ENCODE results near the gene TPM1. TPM values are rescaled to one million over a fixed set of nuclear protein-coding genes. Genes with fewer than 3 reads are reported as not detected.

Gene TPM1
- polyA plus RNA-seq, 4 donors, result 269 to 542 (median 382) TPM

GRCh38 chr15:63029676-63030075, 12.9 kb upstream of the TPM1 start:
- 45 to 70% (median 59%) methylated on average over 5 of the region's 5 CpGs for WGBS, 3 donors
- Histone ChIP-seq H3K4me3 (ENCODE audit: low read depth in 1 of 3, low read length in 3 of 3) (no peak overlapping the region), H3K27me3 (ENCODE audit: control insufficient read depth in 3 of 3, insufficient read depth in 3 of 3, low read length in 3 of 3) (no peaks in the 10 kb centered on the region), H3K9me3 (ENCODE audit: control insufficient read depth in 2 of 2, insufficient read depth in 1 of 2, low read depth in 1 of 2, low read length in 1 of 2) (no peaks in the 10 kb centered on the region), H3K4me1 (ENCODE audit: control insufficient read depth in 3 of 3, insufficient read depth in 2 of 3, low read depth in 1 of 3, low read length in 2 of 3) (no peaks in the 10 kb centered on the region), H3K27ac (ENCODE audit: low read depth in 1 of 3, low read length in 2 of 3) (no peak overlapping the region), H3K36me3 (ENCODE audit: control insufficient read depth in 3 of 3, insufficient read depth in 2 of 3, low read depth in 1 of 3, low read length in 3 of 3) (no peaks in the 10 kb centered on the region)
- DNase-seq, result no peak
- no peak for FAIRE-seq

GRCh38 chr15:63030101-63030551, 12.4 kb upstream of the TPM1 start:
- H3K27ac ChIP-seq (ENCODE audit: low read depth in 1 of 3, low read length in 2 of 3), result no peak overlapping the region
- WGBS, 3 donors, result 50 to 85% (median 62%) methylated on average over 6 of the region's 6 CpGs
- H3K4me3 ChIP-seq (ENCODE audit: low read depth in 1 of 3, low read length in 3 of 3), result no peak overlapping the region
- FAIRE-seq, result no peak
- H3K27me3 ChIP-seq (ENCODE audit: control insufficient read depth in 3 of 3, insufficient read depth in 3 of 3, low read length in 3 of 3), result no peaks in the 10 kb centered on the region
- H3K4me1 ChIP-seq (ENCODE audit: control insufficient read depth in 3 of 3, insufficient read depth in 2 of 3, low read depth in 1 of 3, low read length in 2 of 3), result no peaks in the 10 kb centered on the region
- H3K36me3 ChIP-seq (ENCODE audit: control insufficient read depth in 3 of 3, insufficient read depth in 2 of 3, low read depth in 1 of 3, low read length in 3 of 3), result no peaks in the 10 kb centered on the region
- no peaks in the 10 kb centered on the region for H3K9me3 ChIP-seq (ENCODE audit: control insufficient read depth in 2 of 2, insufficient read depth in 1 of 2, low read depth in 1 of 2, low read length in 1 of 2)
- no peak for DNase-seq

GRCh38 chr15:63034578-63034977, 8.0 kb upstream of the TPM1 start:
- WGBS, 3 donors, result 82 to 90% (median 86%) methylated on average over 2 of the region's 2 CpGs
- Histone ChIP-seq H3K36me3 (ENCODE audit: control insufficient read depth in 3 of 3, insufficient read depth in 2 of 3, low read depth in 1 of 3, low read length in 3 of 3) (no peaks in the 10 kb centered on the region), H3K4me3 (ENCODE audit: low read depth in 1 of 3, low read length in 3 of 3) (no peak overlapping the region), H3K27ac (ENCODE audit: low read depth in 1 of 3, low read length in 2 of 3) (no peak overlapping the region), H3K4me1 (ENCODE audit: control insufficient read depth in 3 of 3, insufficient read depth in 2 of 3, low read depth in 1 of 3, low read length in 2 of 3) (peaks cover 0 to 3% (median 0%) of the 10 kb centered on the region in 3 donors), H3K27me3 (ENCODE audit: control insufficient read depth in 3 of 3, insufficient read depth in 3 of 3, low read length in 3 of 3) (peaks cover 0 to 3% (median 0%) of the 10 kb centered on the region in 3 donors), H3K9me3 (ENCODE audit: control insufficient read depth in 2 of 2, insufficient read depth in 1 of 2, low read depth in 1 of 2, low read length in 1 of 2) (no peaks in the 10 kb centered on the region)
- FAIRE-seq (no peak), DNase-seq (no peak)

- H3K4me3 ChIP-seq (ENCODE audit: low read depth in 1 of 3, low read length in 3 of 3), result no peak overlapping the region
- peaks cover 0 to 6% (median 0%) of the 10 kb centered on the region in 3 donors for H3K27me3 ChIP-seq (ENCODE audit: control insufficient read depth in 3 of 3, insufficient read depth in 3 of 3, low read length in 3 of 3)
- peaks cover 0 to 3% (median 0%) of the 10 kb centered on the region in 3 donors for H3K4me1 ChIP-seq (ENCODE audit: control insufficient read depth in 3 of 3, insufficient read depth in 2 of 3, low read depth in 1 of 3, low read length in 2 of 3)
- H3K27ac ChIP-seq (ENCODE audit: low read depth in 1 of 3, low read length in 2 of 3), result no peak overlapping the region
- FAIRE-seq, result no peak
- H3K9me3 ChIP-seq (ENCODE audit: control insufficient read depth in 2 of 2, insufficient read depth in 1 of 2, low read depth in 1 of 2, low read length in 1 of 2), result no peaks in the 10 kb centered on the region
- DNase-seq, result no peak
- 88 to 93% (median 90%) methylated on average over 4 of the region's 4 CpGs for WGBS, 3 donors
- H3K36me3 ChIP-seq (ENCODE audit: control insufficient read depth in 3 of 3, insufficient read depth in 2 of 3, low read depth in 1 of 3, low read length in 3 of 3), result no peaks in the 10 kb centered on the region
Measured at GRCh38 chr15:63035253-63035652, 7.3 kb upstream of the TPM1 start.

- H3K27ac ChIP-seq (ENCODE audit: low read depth in 1 of 3, low read length in 2 of 3), result no peak overlapping the region
- 22 to 75% (median 56%) methylated on average over 4 of the region's 4 CpGs for WGBS, 3 donors
- H3K36me3 ChIP-seq (ENCODE audit: control insufficient read depth in 3 of 3, insufficient read depth in 2 of 3, low read depth in 1 of 3, low read length in 3 of 3), result no peaks in the 10 kb centered on the region
- DNase-seq, result peak in 1 of 2 donors; percentile 28
- peaks cover 0 to 12% (median 2%) of the 10 kb centered on the region in 3 donors for H3K27me3 ChIP-seq (ENCODE audit: control insufficient read depth in 3 of 3, insufficient read depth in 3 of 3, low read length in 3 of 3)
- no peaks in the 10 kb centered on the region for H3K9me3 ChIP-seq (ENCODE audit: control insufficient read depth in 2 of 2, insufficient read depth in 1 of 2, low read depth in 1 of 2, low read length in 1 of 2)
- peaks cover 0 to 3% (median 0%) of the 10 kb centered on the region in 3 donors for H3K4me1 ChIP-seq (ENCODE audit: control insufficient read depth in 3 of 3, insufficient read depth in 2 of 3, low read depth in 1 of 3, low read length in 2 of 3)
- no peak for FAIRE-seq
- no peak overlapping the region for H3K4me3 ChIP-seq (ENCODE audit: low read depth in 1 of 3, low read length in 3 of 3)
Measured at GRCh38 chr15:63035977-63036376, 6.6 kb upstream of the TPM1 start.

GRCh38 chr15:63037976-63038720, 4.4 kb upstream of the TPM1 start:
- Histone ChIP-seq H3K4me1 (ENCODE audit: control insufficient read depth in 3 of 3, insufficient read depth in 2 of 3, low read depth in 1 of 3, low read length in 2 of 3) (peaks cover 0 to 3% (median 0%) of the 10 kb centered on the region in 3 donors), H3K27me3 (ENCODE audit: control insufficient read depth in 3 of 3, insufficient read depth in 3 of 3, low read length in 3 of 3) (peaks cover 0 to 30% (median 9%) of the 10 kb centered on the region in 3 donors), H3K9me3 (ENCODE audit: control insufficient read depth in 2 of 2, insufficient read depth in 1 of 2, low read depth in 1 of 2, low read length in 1 of 2) (no peaks in the 10 kb centered on the region), H3K4me3 (ENCODE audit: low read depth in 1 of 3, low read length in 3 of 3) (no peak overlapping the region), H3K36me3 (ENCODE audit: control insufficient read depth in 3 of 3, insufficient read depth in 2 of 3, low read depth in 1 of 3, low read length in 3 of 3) (no peaks in the 10 kb centered on the region), H3K27ac (ENCODE audit: low read depth in 1 of 3, low read length in 2 of 3) (no peak overlapping the region)
- DNase-seq (no peak), FAIRE-seq (no peak)
- 83 to 88% (median 85%) methylated on average over 10 of the region's 10 CpGs for WGBS, 3 donors

- no peak for DNase-seq
- H3K27me3 ChIP-seq (ENCODE audit: control insufficient read depth in 3 of 3, insufficient read depth in 3 of 3, low read length in 3 of 3), result peaks cover 0 to 40% (median 15%) of the 10 kb centered on the region in 3 donors
- peaks cover 0 to 3% (median 3%) of the 10 kb centered on the region in 3 donors for H3K4me1 ChIP-seq (ENCODE audit: control insufficient read depth in 3 of 3, insufficient read depth in 2 of 3, low read depth in 1 of 3, low read length in 2 of 3)
- no peak for FAIRE-seq
- H3K9me3 ChIP-seq (ENCODE audit: control insufficient read depth in 2 of 2, insufficient read depth in 1 of 2, low read depth in 1 of 2, low read length in 1 of 2), result no peaks in the 10 kb centered on the region
- H3K27ac ChIP-seq (ENCODE audit: low read depth in 1 of 3, low read length in 2 of 3), result no peak overlapping the region
- H3K36me3 ChIP-seq (ENCODE audit: control insufficient read depth in 3 of 3, insufficient read depth in 2 of 3, low read depth in 1 of 3, low read length in 3 of 3), result peaks cover 0 to 5% (median 0%) of the 10 kb centered on the region in 3 donors
- WGBS, 3 donors, result 90 to 95% (median 93%) methylated on average over 5 of the region's 5 CpGs
- no peak overlapping the region for H3K4me3 ChIP-seq (ENCODE audit: low read depth in 1 of 3, low read length in 3 of 3)
Measured at GRCh38 chr15:63038926-63039673, 3.4 kb upstream of the TPM1 start.

- FAIRE-seq (no peak), DNase-seq (no peak)
- 86 to 88% (median 88%) methylated on average over 4 of the region's 4 CpGs for whole genome bisulfite sequencing, 3 donors
- peaks cover 0 to 8% (median 0%) of the 10 kb centered on the region in 3 donors for H3K36me3 ChIP-seq (ENCODE audit: control insufficient read depth in 3 of 3, insufficient read depth in 2 of 3, low read depth in 1 of 3, low read length in 3 of 3)
- no peak overlapping the region for H3K27ac ChIP-seq (ENCODE audit: low read depth in 1 of 3, low read length in 2 of 3)
- peaks cover 0 to 7% (median 3%) of the 10 kb centered on the region in 3 donors for H3K4me1 ChIP-seq (ENCODE audit: control insufficient read depth in 3 of 3, insufficient read depth in 2 of 3, low read depth in 1 of 3, low read length in 2 of 3)
- H3K4me3 ChIP-seq (ENCODE audit: low read depth in 1 of 3, low read length in 3 of 3), result no peak overlapping the region
- H3K9me3 ChIP-seq (ENCODE audit: control insufficient read depth in 2 of 2, insufficient read depth in 1 of 2, low read depth in 1 of 2, low read length in 1 of 2), result no peaks in the 10 kb centered on the region
- H3K27me3 ChIP-seq (ENCODE audit: control insufficient read depth in 3 of 3, insufficient read depth in 3 of 3, low read length in 3 of 3), result peaks cover 0 to 47% (median 17%) of the 10 kb centered on the region in 3 donors
Measured at GRCh38 chr15:63039811-63040210, 2.7 kb upstream of the TPM1 start.

Data from small intestine (tissue), 7 donors.